ENCODE data around the gene DMRTC1. TPM values are rescaled to one million over a fixed set of nuclear protein-coding genes. Genes with fewer than 3 reads are reported as not detected.
"Not testable (repeated sequence)": the region's sequence is repeated elsewhere in the genome, so short reads cannot be mapped to it uniquely, and the experiment has no call there.

Gene DMRTC1, protein sequence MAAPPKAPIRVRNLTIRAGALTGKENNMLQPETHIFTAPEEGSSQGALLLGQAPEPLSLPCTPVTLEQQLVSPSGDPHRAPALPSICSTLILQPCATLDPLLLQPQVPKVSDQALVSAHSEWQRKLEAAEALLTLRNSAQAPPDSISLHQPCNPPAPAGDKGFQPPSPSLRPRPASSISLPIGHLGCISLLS
- polyA plus RNA-seq = under 1 TPM in 1 of 3 donors, not detected in 2; 0.48 TPM

DNA sequence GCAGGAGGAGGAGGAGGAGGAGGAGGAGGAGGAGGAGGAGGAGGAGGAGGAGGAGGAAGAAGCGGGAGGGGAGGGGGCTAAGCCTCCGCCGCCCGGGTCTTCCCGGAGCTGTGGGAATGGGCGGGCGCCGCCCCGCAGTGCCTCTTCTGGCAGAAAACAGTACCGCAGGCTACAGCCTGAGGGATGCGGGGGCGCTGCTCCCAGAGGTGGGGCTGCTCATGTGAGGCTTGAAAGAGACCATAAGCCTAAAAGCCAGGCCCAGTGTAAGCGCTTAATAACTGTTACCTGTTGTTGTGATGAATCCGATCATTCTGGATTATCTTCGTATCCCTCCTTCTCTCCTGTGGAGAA is at the start of gene DMRTC1:
Gene DMRTC1, minus strand, starts transcription at position 19 of the 351 bp plus-strand sequence. CDS start 68,143 bp downstream, outside the sequence.
- WGBS, 3 donors = 0% methylated on average over 1 of the region's 15 CpGs; no CpG with 5 or more reads in 2 of the 3 donors
- not testable (repeated sequence) for H3K27ac ChIP-seq (ENCODE audit: low read depth, low read length)

DNA sequence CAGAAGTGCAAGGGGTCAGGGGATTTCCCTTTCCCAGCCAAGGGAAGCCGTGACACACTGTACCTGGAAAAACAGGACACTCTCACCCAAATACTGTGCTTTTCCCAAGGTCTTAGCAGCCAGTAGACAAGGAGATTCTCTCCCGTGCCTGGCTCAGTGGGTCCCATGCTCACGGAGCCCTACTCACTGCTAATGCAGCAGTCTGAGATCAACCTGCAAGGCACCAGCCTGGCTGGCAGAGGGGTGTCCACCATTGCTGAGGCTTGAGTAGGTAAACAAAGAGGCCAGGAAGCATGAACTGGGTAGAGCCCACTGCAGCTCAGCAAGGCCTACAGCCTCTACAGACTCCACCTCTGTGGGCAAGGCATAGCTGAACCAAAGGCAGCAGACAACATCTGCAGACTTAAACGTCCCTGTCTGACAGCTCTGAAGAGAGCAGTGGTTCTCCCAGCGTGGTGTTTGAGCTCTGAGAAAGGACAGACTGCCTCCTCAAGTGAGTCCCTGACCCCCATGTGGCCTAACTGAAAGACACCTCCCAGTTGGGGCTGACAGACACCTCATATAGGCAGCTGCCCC is 37.3 kb upstream of the DMRTC1 start:
- WGBS, 3 donors = 46 to 69% (median 56%) methylated on average over 4 to 5 of the region's 5 CpGs
- H3K27ac ChIP-seq (ENCODE audit: low read depth, low read length) = not testable (repeated sequence)

DNA sequence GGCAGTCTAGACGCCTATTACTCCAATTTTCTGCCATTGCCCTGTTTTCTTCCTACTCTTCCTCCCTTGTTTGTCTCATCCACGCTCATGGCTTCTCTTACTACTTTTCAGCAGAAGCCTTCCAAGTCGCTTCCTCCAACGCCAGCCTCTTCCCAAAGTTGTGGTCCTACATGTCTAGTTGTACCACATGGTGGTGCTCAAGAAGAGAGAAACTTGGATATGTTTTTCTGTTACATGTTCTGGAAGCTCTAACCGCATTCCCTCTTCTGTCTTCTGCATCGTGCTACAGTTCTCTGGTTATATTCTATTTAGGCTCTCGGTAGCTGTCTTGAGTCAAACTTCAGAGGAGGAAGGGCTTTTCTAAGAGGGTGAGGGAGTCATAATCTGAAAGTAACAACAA is 31.2 kb upstream of the DMRTC1 start:
- WGBS, 3 donors = no CpG with 5 or more reads among the region's 7 CpGs

DNA sequence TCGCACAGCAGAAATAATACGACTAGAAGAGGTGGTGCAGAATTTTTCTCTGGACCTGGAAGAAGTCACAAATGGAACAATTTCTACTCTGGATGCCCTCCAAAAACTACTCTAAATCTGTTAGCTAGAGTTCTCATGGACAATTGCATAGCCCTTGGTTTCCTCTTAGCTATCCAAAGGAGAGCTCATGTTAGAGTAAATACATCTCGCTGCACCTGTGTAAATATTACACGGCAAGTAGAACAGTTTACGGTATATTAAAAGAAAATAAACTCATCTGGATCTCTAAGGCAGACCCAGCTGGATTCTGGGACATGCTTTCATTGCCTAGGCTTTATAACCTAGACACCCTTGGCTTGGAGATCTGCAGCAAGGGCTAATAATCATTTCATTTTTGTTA is 28.2 kb upstream of the DMRTC1 start:
- no CpG with 5 or more reads among the region's 5 CpGs for WGBS, 3 donors

More for the DNA sequence above, 31.2 kb upstream of the DMRTC1 start:
- not testable (repeated sequence) for H3K27ac ChIP-seq (ENCODE audit: low read depth, low read length)

DNA sequence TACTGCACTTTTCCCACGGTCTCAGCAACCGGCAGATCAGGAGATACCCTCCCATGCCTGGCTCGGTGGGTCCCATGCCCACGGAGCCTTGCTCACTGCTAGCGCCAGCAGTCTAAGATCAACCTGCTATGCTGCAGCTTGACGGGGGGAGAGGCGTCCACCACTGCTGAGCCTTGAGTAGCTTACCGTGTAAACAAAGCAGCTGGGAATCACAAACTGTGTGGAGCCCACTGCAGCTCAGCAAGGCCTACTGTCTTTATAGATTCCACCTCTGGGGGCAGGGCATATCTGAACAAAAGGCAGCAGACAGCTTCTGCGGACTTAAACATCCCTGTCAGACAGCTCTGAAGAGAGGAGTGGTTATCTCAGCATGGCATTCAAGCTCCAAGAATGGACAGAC is 16.3 kb upstream of the DMRTC1 start:
- not testable (repeated sequence) for H3K27ac ChIP-seq (ENCODE audit: low read depth, low read length)
- WGBS, 3 donors = no CpG with 5 or more reads among the region's 9 CpGs

More for the DNA sequence above, 28.2 kb upstream of the DMRTC1 start:
- H3K27ac ChIP-seq (ENCODE audit: low read depth, low read length) = not testable (repeated sequence)

DNA sequence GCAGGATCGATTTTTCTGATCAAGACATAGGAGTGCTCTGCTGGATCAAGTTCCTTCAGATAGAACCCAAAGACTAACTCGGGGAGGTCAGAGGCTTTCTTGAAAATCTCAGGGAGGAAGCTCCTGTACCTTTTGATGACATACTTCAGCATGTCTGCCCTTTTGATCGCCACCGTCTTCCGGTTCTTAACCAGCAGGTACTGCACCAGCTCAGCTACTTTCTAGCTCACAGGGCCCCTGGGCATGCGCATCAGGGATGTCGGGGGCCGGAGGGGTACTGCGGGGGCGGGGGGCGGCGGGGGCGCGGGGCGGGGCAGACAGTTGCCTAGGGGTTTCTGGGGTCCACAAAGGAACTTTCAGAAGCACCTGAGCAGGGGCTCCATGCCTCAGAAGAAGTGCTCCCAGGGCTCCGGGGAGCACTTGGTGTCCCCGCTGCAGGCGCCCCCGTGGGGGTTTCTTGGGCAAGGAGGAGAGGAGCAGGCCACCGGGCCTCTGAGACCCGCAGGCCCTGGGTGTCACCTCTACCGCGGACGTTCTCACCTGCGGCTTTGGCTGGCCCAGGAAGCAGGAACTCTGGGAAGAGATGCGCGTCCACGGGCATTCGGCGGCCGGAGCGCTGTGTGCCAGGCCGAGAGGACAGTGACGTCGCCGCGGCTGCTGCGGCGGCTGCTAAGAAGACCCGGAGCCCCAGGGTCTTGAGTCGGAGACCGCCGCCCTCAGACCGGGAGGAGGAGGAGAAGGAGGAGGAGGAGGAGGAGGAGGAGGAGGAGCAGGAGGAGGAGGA is 410 bp downstream of the DMRTC1 start:
- WGBS, 3 donors = no CpG with 5 or more reads among the region's 44 CpGs

DNA sequence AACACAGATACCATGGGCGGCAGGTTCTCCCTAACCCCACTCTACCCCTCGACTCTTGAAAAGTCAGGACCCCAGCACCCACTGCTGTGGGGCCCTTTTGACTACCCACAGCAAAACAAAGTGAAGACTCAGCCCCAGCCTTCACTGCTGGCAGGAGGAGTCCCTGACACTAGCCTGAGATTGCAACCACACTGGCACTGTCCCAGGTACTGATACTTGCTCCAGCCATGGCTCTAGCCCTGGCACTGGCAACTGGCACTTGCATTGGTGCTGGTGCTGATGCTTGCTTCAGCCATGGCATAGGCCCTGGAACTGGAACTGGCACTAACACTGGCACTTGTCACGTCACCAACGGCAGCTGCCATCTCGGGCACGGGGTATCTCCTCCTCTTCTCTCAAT is 1.4 kb downstream of the DMRTC1 start:
- H3K27ac ChIP-seq (ENCODE audit: low read depth, low read length) = not testable (repeated sequence)
- no CpG with 5 or more reads among the region's 6 CpGs for WGBS, 3 donors

More for the DNA sequence above, 410 bp downstream of the DMRTC1 start:
- not testable (repeated sequence) for H3K27ac ChIP-seq (ENCODE audit: low read depth, low read length)

DNA sequence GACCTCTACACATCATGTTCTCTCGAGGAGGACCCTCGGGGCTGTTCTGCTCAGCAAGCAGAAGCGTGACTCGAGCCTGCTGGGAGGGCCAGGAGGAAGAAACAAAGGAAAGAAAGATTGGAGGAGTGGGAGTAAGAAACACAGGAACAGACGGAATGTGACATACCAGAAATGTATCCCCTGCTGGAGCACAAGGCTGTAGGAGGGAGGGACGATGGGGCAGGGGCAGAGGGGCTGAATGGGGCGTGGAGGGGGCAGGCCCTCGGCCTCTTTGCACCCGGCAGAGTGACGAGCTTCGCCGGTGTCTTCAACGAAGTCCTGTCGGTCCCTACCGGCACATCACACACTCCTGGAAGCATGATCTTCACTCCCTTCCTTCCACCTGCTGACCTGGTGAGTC is 5.7 kb downstream of the DMRTC1 start, which contains the start of gene FAM236A:
Gene FAM236A, plus strand, starts transcription at position 301 of the 400 bp plus-strand sequence. Its CDS starts 57 bp downstream, at position 358.
- WGBS, 3 donors = no CpG with 5 or more reads among the region's 15 CpGs
- not testable (repeated sequence) for H3K27ac ChIP-seq (ENCODE audit: low read depth, low read length)

DNA sequence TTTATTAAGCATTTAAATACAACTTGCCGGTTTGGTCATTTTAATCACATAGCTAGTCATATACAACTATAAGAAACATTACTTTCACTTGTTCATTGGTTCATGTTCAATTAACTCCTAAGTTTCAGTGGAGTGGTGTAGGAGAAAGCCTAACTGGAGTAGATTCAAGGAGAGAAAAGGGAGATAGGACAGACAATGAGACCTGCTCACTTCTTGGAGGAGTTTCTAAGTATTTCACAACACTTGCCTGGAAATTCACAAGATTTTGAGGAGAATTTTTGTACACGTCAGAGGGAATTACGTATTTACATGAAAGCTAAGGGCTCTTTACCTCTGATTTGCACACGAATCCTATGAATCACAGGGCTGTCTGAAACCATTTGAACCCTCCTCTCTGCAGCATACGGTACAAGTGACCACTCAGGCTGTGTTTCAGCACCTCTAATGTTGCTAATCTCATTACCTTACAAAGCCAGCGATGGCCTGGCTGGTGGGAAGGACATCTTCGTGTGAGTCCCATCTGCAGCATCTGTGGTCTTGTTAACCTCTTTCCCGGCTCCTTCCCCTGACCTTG is 6.7 kb downstream of the DMRTC1 start:
- not testable (repeated sequence) for H3K27ac ChIP-seq (ENCODE audit: low read depth, low read length)
- no CpG with 5 or more reads among the region's 8 CpGs for WGBS, 3 donors

DNA sequence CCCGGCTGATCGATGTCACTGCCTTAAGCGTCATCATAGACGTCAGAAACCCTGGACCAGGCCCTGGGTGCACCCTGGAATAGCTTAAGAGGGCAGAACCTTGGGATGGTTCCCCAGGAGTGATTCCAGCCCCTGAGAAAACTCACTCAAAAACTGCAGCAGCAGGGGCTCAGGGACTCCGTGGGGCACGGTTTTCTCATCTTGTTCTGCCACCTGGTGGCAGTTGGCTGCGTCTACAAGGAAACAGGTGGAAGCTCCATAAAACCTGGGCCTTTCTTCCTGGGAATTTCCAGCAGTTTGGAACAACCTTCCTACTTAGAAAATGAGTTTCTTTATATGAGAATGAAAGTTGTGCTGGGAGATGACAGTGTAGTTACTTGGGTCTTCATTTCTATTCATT is 7.2 kb downstream of the DMRTC1 start:
- no CpG with 5 or more reads among the region's 7 CpGs for WGBS, 3 donors
- H3K27ac ChIP-seq (ENCODE audit: low read depth, low read length) = not testable (repeated sequence)

DNA sequence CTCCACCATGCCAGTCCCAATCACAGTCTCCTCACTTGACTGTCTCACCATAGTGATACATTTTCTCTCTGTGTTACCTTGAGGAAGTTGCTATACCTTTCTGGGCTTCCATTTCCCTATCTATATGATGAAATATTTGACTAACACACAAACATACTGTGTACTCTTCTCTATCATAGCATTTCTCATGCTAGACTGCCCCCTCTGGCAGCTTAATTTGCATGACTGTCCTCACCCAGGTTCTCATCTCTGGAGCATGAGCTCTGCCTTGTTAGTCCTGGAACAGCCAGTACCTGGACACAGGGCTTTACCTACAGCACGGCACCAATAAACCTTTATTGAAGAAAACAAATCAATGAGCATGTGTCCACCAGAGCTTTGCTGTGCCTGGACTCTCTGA is 11.4 kb downstream of the DMRTC1 start:
- WGBS, 3 donors = no CpG with 5 or more reads among the region's 1 CpG
- not testable (repeated sequence) for H3K27ac ChIP-seq (ENCODE audit: low read depth, low read length)

DNA sequence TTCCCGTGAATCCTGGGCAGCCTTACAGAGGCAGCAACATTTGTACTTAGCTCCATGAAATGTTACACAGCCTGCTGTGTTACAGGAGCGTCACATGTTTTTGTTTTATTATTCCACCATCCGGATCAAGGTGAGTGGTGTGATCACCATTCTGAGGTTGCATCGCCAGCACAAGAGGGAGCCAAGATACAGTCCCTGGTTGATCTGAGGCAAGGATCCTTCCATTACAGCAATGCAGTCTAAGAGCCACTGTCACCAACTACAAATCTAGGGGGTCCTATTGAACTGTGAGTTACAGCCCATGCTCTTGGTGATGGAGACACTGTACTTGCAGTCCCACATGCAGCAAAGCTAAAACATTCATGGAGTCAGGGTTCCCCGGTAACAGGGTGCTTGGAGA is 27.5 kb downstream of the DMRTC1 start:
- WGBS, 3 donors = 91 to 100% (median 93%) methylated on average over 1 to 3 of the region's 5 CpGs
- H3K27ac ChIP-seq (ENCODE audit: low read depth, low read length) = not testable (repeated sequence)

DNA sequence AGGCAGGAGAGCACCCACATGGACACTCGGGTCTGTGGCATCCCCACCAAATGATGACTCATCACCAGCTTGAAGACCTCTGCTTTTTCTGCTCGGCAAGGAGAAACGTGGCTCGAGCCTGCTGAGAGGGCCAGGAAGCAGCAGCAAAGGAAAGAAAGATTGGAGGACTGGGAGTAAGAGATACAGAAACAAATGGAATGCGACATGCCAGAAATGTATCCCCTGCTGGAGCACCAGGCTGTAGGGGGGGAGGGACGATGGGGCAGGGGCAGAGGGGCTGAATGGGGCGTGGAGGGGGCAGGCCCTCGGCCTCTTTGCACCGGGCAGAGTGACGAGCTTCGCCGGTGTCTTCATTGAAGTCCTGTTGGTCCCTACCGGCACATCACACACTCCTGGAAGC is 31.3 kb downstream of the DMRTC1 start, which contains the start of gene FAM236C:
Gene FAM236C, plus strand, starts transcription at position 301 of the 400 bp plus-strand sequence. CDS start 100 bp downstream, outside the sequence.
- WGBS, 3 donors = no CpG with 5 or more reads among the region's 13 CpGs
- not testable (repeated sequence) for H3K27ac ChIP-seq (ENCODE audit: low read depth, low read length)

DNA sequence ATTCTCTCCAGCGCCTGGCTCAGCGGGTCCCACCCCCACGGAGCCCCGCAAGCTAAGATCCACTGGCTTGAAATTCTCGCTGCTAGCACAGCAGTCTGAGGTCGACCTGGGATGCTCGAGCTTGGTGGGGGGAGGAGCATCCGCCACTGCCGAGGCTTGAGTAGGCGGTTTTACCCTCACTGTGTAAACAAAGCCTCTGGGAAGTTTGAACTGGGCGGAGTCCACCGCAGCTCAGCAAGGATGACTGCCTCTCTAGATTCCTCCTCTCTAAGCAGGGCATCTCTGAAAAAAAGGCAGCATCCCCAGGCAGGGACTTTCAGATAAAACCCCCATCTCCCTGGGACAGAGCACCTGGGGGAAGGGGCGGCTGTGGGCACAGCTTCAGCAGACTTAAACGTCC is 53.9 kb downstream of the DMRTC1 start:
- not testable (repeated sequence) for H3K27ac ChIP-seq (ENCODE audit: low read depth, low read length)
- WGBS, 3 donors = no CpG with 5 or more reads among the region's 14 CpGs

DNA sequence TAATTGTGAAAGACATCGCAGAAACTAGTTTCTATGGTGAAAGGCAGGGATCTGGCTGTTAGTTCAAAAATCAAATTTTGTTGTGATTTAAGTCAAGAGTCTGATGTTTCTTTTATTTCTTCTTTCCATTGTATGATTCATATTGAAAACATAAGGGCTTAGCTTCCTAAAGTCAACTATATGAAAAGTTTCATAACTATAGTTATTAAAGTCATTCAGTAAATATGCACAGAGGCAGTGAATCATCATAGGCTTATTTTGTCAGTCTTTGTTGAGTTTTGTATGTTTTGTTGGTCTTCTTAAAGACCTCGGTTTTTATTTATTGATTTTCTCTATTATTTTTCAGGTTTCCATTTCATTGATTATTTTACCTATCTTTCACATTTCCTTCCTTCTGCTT is 60.7 kb downstream of the DMRTC1 start:
- H3K27ac ChIP-seq (ENCODE audit: low read depth, low read length) = not testable (repeated sequence)
- WGBS, 3 donors = no CpG with 5 or more reads among the region's 2 CpGs

DNA sequence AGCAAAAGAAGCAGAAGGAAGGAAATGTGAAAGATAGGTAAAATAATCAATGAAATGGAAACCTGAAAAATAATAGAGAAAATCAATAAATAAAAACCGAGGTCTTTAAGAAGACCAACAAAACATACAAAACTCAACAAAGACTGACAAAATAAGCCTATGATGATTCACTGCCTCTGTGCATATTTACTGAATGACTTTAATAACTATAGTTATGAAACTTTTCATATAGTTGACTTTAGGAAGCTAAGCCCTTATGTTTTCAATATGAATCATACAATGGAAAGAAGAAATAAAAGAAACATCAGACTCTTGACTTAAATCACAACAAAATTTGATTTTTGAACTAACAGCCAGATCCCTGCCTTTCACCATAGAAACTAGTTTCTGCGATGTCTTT is 106.1 kb downstream of the DMRTC1 start:
- WGBS, 3 donors = no CpG with 5 or more reads among the region's 2 CpGs
- H3K27ac ChIP-seq (ENCODE audit: low read depth, low read length) = not testable (repeated sequence)

DNA sequence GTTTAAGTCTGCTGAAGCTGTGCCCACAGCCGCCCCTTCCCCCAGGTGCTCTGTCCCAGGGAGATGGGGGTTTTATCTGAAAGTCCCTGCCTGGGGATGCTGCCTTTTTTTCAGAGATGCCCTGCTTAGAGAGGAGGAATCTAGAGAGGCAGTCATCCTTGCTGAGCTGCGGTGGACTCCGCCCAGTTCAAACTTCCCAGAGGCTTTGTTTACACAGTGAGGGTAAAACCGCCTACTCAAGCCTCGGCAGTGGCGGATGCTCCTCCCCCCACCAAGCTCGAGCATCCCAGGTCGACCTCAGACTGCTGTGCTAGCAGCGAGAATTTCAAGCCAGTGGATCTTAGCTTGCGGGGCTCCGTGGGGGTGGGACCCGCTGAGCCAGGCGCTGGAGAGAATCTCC is 112.9 kb downstream of the DMRTC1 start:
- not testable (repeated sequence) for H3K27ac ChIP-seq (ENCODE audit: low read depth, low read length)
- WGBS, 3 donors = no CpG with 5 or more reads among the region's 13 CpGs
